OCI-LY7 (cell line): ENCODE data around the gene EML5. TPM values are rescaled to one million over a fixed set of nuclear protein-coding genes. Genes with fewer than 3 reads are reported as not detected.

Experiments used
- BruUV-seq: library from RNA; stranded (reverse); fragments of 400-500 nt; replicated peaks from 2 replicates; lab custom pipeline; 2021; lab: Mats Ljungman, UMichigan
- CTCF ChIA-PET: fragments of 300-600 bp; sonication (Branson Sonifier 250); formaldehyde crosslinking; loops from one replicate; lab custom pipeline; 2022; ENCODE audit warnings: antibody characterized with exemption; ENCODE audit not compliant: unreplicated experiment; lab: Charles Lee
- POLR2A ChIA-PET: fragments of 300-600 bp; sonication (Branson Sonifier 250); formaldehyde crosslinking; loops from one replicate; lab custom pipeline; 2022; ENCODE audit warnings: antibody characterized with exemption; lab: Charles Lee
- DNase-seq: peaks from one replicate; pipeline ENCODE4 v3.0.0-alpha.2; 2015; ENCODE audit warnings: low spot score
- H2AFZ ChIP-seq: fragments of 200-600 bp; sonication (generic), shearing (Covaris generic); 2 replicates; pipeline ENCODE4 v1.6.1; 2014; ENCODE audit warnings: mild to moderate bottlenecking, antibody characterized with exemption, low read length, moderate library complexity
- H3K27ac ChIP-seq: fragments of 200-600 bp; sonication (generic); 2 replicates; pipeline ENCODE4 v1.5.1; 2014; ENCODE audit warnings: mixed run types, low read depth, mild to moderate bottlenecking, moderate library complexity, low read length, inconsistent platforms; ENCODE audit not compliant: poor library complexity, severe bottlenecking
- H3K36me3 ChIP-seq: fragments of 200-600 bp; sonication (generic); 2 replicates; pipeline ENCODE4 v1.6.1; 2014; ENCODE audit warnings: mild to moderate bottlenecking, antibody characterized with exemption, low read length, moderate library complexity, mixed read lengths; ENCODE audit not compliant: insufficient read depth
- H3K4me1 ChIP-seq: fragments of 200-600 bp; sonication (generic); 2 replicates; pipeline ENCODE4 v1.5.1; 2014; ENCODE audit warnings: mild to moderate bottlenecking, low read length; ENCODE audit not compliant: insufficient read depth, poor library complexity, severe bottlenecking
- H3K4me2 ChIP-seq: fragments of 200-600 bp; sonication (generic); 2 replicates; pipeline ENCODE4 v1.6.1; 2014; ENCODE audit warnings: mild to moderate bottlenecking, low read length
- H3K4me3 ChIP-seq: fragments of 200-600 bp; sonication (generic); 2 replicates; pipeline ENCODE4 v1.5.1; 2014; ENCODE audit warnings: mild to moderate bottlenecking, low read depth, low read length; ENCODE audit not compliant: poor library complexity, severe bottlenecking
- H3K79me2 ChIP-seq: fragments of 200-600 bp; sonication (generic); 2 replicates; pipeline ENCODE4 v1.6.1; 2016; ENCODE audit warnings: low read depth, mild to moderate bottlenecking, low read length, moderate library complexity, mixed read lengths; ENCODE audit not compliant: insufficient read depth
- H3K9me2 ChIP-seq: fragments of 200-600 bp; sonication (generic); 2 replicates; pipeline ENCODE4 v1.6.1; 2016; ENCODE audit warnings: mild to moderate bottlenecking, low read length, mixed read lengths; ENCODE audit not compliant: insufficient read depth
- H3K9me3 ChIP-seq: fragments of 200-600 bp; sonication (generic); 2 replicates; pipeline ENCODE4 v1.6.1; 2014; ENCODE audit warnings: mild to moderate bottlenecking, mixed run types, low read length, mixed read lengths
- H4K20me1 ChIP-seq: fragments of 200-600 bp; sonication (generic); 2 replicates; pipeline ENCODE4 v1.6.1; 2014; ENCODE audit warnings: mild to moderate bottlenecking, antibody characterized with exemption, low read length, moderate library complexity, mixed read lengths; ENCODE audit not compliant: insufficient read depth
- CTCF ChIP-seq: fragments of 200-600 bp; sonication (generic); conservative IDR thresholded peaks from 2 replicates; pipeline ENCODE4 v1.5.1; 2014; ENCODE audit warnings: mild to moderate bottlenecking, antibody characterized with exemption, low read length, moderate library complexity, mixed read lengths
- EZH2phosphoT487 ChIP-seq: fragments of 200-600 bp; sonication (generic); IDR thresholded peaks from 2 replicates; pipeline ENCODE4 v1.6.1; 2018; ENCODE audit warnings: low read depth, borderline replicate concordance, mild to moderate bottlenecking, mixed run types, antibody characterized with exemption, low read length, moderate library complexity, mixed read lengths
- intact Hi-C: fragments of 100-400 bp; cut with micrococcal nuclease; formaldehyde crosslinking; loops from one replicate; pipeline ENCODE4 v1.10.0; 2022; ENCODE audit not compliant: unreplicated experiment
- total RNA-seq, 2 experiments: library from RNA; depleted of rRNA in 1 of 2; stranded (reverse); fragments of >200 nt in 1 of 2; shearing (Covaris generic) in 1 of 2; gene quantifications; 2 replicates each; pipeline ENCODE4 v1.2.3, GENCODE V29; 2014 to 2022

Gene EML5
- total RNA-seq, 2 experiments from 2014 or later: 1.8 to 5.6 TPM

GRCh38 chr14:88597038-88597437 lies 195.7 kb downstream of the EML5 start:
- Histone ChIP-seq H3K9me3 (no peaks in the 10 kb centered on the region), H3K27ac (no peak overlapping the region), H3K4me3 (no peak overlapping the region), H3K36me3 (peaks cover 79% of the 10 kb centered on the region), H3K79me2 (no peaks in the 10 kb centered on the region), H3K4me1 (peaks cover 9% of the 10 kb centered on the region), H3K9me2 (no peaks in the 10 kb centered on the region), H3K4me2 (no peak overlapping the region), H2AFZ (no peak overlapping the region), H4K20me1 (no peaks in the 10 kb centered on the region)
- intact Hi-C loops: no loop called here
- no TSS peak for BruUV-seq
- ChIA-PET CTCF (no interaction called here), POLR2A (no interaction called here)
- no peak for DNase-seq
- no peak for TF ChIP-seq EZH2phosphoT487
- TF ChIP-seq CTCF: no peak

- H3K4me3 ChIP-seq: no peak overlapping the region
- POLR2A ChIA-PET: interaction anchor here (0.8 kb wide), 1 partner anchor 1476 kb away, joined by 6 read pairs; no protein-coding TSS in a partner anchor
- no peaks in the 10 kb centered on the region for H4K20me1 ChIP-seq
- no peak overlapping the region for H2AFZ ChIP-seq
- CTCF ChIA-PET: no interaction called here
- BruUV-seq: no TSS peak
- H3K79me2 ChIP-seq: no peaks in the 10 kb centered on the region
- peaks cover 76% of the 10 kb centered on the region for H3K36me3 ChIP-seq
- TF ChIP-seq CTCF: no peak
- TF ChIP-seq EZH2phosphoT487: no peak
- H3K27ac ChIP-seq: no peak overlapping the region
- no peak for DNase-seq
- H3K4me1 ChIP-seq: no peaks in the 10 kb centered on the region
- no peaks in the 10 kb centered on the region for H3K9me2 ChIP-seq
- no peaks in the 10 kb centered on the region for H3K9me3 ChIP-seq
- intact Hi-C loops: no loop called here
- no peak overlapping the region for H3K4me2 ChIP-seq
These were observed 200.7 kb downstream of the EML5 start for GRCh38 chr14:88592031-88592430.

GRCh38 chr14:88590173-88590572 lies 202.6 kb downstream of the EML5 start:
- Histone ChIP-seq H3K9me2 (no peaks in the 10 kb centered on the region), H3K4me1 (no peaks in the 10 kb centered on the region), H3K79me2 (no peaks in the 10 kb centered on the region), H2AFZ (no peak overlapping the region), H3K4me3 (no peak overlapping the region), H3K36me3 (peaks cover 78% of the 10 kb centered on the region), H3K4me2 (no peak overlapping the region), H3K9me3 (no peaks in the 10 kb centered on the region), H4K20me1 (no peaks in the 10 kb centered on the region), H3K27ac (no peak overlapping the region)
- DNase-seq: no peak
- intact Hi-C loops: no loop called here
- ChIA-PET POLR2A (no interaction called here), CTCF (no interaction called here)
- TF ChIP-seq EZH2phosphoT487 (no peak), CTCF (no peak)
- BruUV-seq: no TSS peak
